ENCODE measurements around the gene TECTA. TPM values are rescaled to one million over a fixed set of nuclear protein-coding genes. Genes with fewer than 3 reads are reported as not detected.
A peak's percentile ranks its signal among the peaks of the same experiment; 100 is the strongest.

The TECTA gene
- total RNA-seq (2021; fragmentation: NEBNext Ultra II Directional; extraction: Animal tissue kit (Norgen Biotek cat#: 25700)) (0.77 and 1.0 TPM in 2 replicates), polyA plus RNA-seq (2011; rRNA removed) (0.59 and 0.63 TPM in 2 replicates), polyA minus RNA-seq (2011; rRNA and poly(A)+ RNA removed) (1.4 and 3.1 TPM in 2 replicates)
- polyA plus RNA-seq (2011; cell fraction: cytosol; rRNA removed): 0.98 TPM
- 3.1 TPM for polyA plus RNA-seq (2011; cell fraction: nucleus; rRNA removed)
- polyA plus RNA-seq (2012, experiment 1 of 2): 0.61 to 1.1 TPM (median 0.75 TPM) in 4 replicates
- polyA plus RNA-seq (2012, experiment 2 of 2): 0.38 TPM
- polyA plus RNA-seq (2013, experiment 1 of 2): 0.26 TPM
- polyA plus RNA-seq (2013, experiment 2 of 2): 0.35 TPM
- 0.66 TPM for polyA minus RNA-seq (2011; cell fraction: cytosol; rRNA and poly(A)+ RNA removed)
- 1.6 TPM for polyA minus RNA-seq (2011; cell fraction: nucleus; rRNA and poly(A)+ RNA removed)
- long read RNA-seq, experiment 1: 0 reads
- long read RNA-seq, experiment 2: 0 reads

- FAIRE-seq (no peak), DNase-seq (ENCODE audit: low read depth in 1 of 2, low spot score in 2 of 2) (no peak)
- no peaks in the 10 kb centered on the region for H3K79me1 ChIP-seq (ENCODE audit: low read depth, low read length)
- H4K5ac ChIP-seq (ENCODE audit: insufficient read length, low read depth, low read length): no peak within 1 kb of the TSS
- H3K14ac ChIP-seq (ENCODE audit: insufficient read length): no peak within 1 kb of the TSS
- no peak within 1 kb of the TSS for H2AK5ac ChIP-seq (ENCODE audit: low read depth, low read length)
- H3K4ac ChIP-seq (replicated peaks; ENCODE audit: insufficient read length, low read depth, low read length): no peak within 1 kb of the TSS
- no peaks in the 10 kb centered on the region for H3K23me2 ChIP-seq (ENCODE audit: low read depth, low read length)
- no peaks in the 10 kb centered on the region for H3K27me3 ChIP-seq (replicated peaks in 1 of 4; ENCODE audit: control insufficient read depth in 3 of 4, extremely low read depth in 1 of 4, insufficient read depth in 3 of 4, low read length in 3 of 4)
- H2BK15ac ChIP-seq (ENCODE audit: low read length): no peak within 1 kb of the TSS
- no peak within 1 kb of the TSS for H4K8ac ChIP-seq (ENCODE audit: extremely low read depth, insufficient read depth, low read length)
- H4K91ac ChIP-seq (replicated peaks; ENCODE audit: insufficient read length, low read length): no peak within 1 kb of the TSS
- H3K4me3 ChIP-seq (ENCODE audit: extremely low read depth in 1 of 4, insufficient read depth in 2 of 4, low read depth in 3 of 4, low read length in 4 of 4): no peak within 1 kb of the TSS
- H3K9ac ChIP-seq (replicated peaks in 1 of 4; ENCODE audit: extremely low read depth in 1 of 4, low read depth in 3 of 4, low read length in 3 of 4): no peak within 1 kb of the TSS; a peak in 1 of 7 replicates
- H3K18ac ChIP-seq (ENCODE audit: extremely low read depth, low read length): peak within 1 kb of the TSS; percentile 5; the same call in 1 of the 2 replicates
- 0 out of 4 replicates have a peak within 1 kb of the TSS, but pooled peaks of 1 of the 2 experiments have one; percentile 2 for H3K4me2 ChIP-seq (ENCODE audit: insufficient read depth in 1 of 2, low read depth in 2 of 2, low read length in 2 of 2)
- CTCF ChIA-PET (ENCODE audit: partially characterized antibody): interaction anchor here (0.7 to 2.2 kb wide), 6 partner anchors 11 to 363 kb away, joined by 3 to 6 read pairs (median 4); no protein-coding TSS in a partner anchor
- no peak within 1 kb of the TSS for H2AFZ ChIP-seq (ENCODE audit: low read length)
- 80% methylated on average over 2 of the region's 2 CpGs; no CpG with 5 or more reads in 1 of the 2 experiments for WGBS, 2 experiments (ENCODE audit: extremely low coverage in 1 of 2, insufficient coverage in 1 of 2, insufficient read length in 1 of 2, insufficient replicate concordance in 2 of 2, low coverage in 1 of 2, low lambda C conversion rate in 2 of 2, missing lambda C conversion rate in 1 of 2)
- no peak for TF ChIP-seq BACH1 (IDR thresholded peaks at IDR 0.05; ENCODE audit: low read length)
- H2BK5ac ChIP-seq (ENCODE audit: low read depth, low read length): no peak within 1 kb of the TSS
- H2BK120ac ChIP-seq (replicated peaks; ENCODE audit: low read depth, low read length): no peak within 1 kb of the TSS
- H2BK12ac ChIP-seq (ENCODE audit: low read depth, low read length): no peak within 1 kb of the TSS
- H2BK20ac ChIP-seq (ENCODE audit: low read length): no peak within 1 kb of the TSS
- no peak within 1 kb of the TSS for H3K27ac ChIP-seq (ENCODE audit: low read depth, low read length)
- no peaks in the 10 kb centered on the region for H3K36me3 ChIP-seq (ENCODE audit: control insufficient read depth in 2 of 4, insufficient read depth in 4 of 4, low read length in 3 of 4)
- POLR2A ChIA-PET (ENCODE audit: partially characterized antibody): no interaction called here
- H4K20me1 ChIP-seq (replicated peaks in 1 of 2; ENCODE audit: control insufficient read depth in 1 of 2, insufficient read depth in 2 of 2, low read length in 2 of 2): no peaks in the 10 kb centered on the region
- H3K9me3 ChIP-seq (ENCODE audit: insufficient read depth in 2 of 2, low read depth in 1 of 2, low read length in 1 of 2): no peaks in the 10 kb centered on the region
- no peak within 1 kb of the TSS for H3K23ac ChIP-seq (ENCODE audit: insufficient read length)
- H3K56ac ChIP-seq (replicated peaks; ENCODE audit: insufficient read length, low read depth, low read length): no peak within 1 kb of the TSS
- H3K79me2 ChIP-seq (ENCODE audit: control insufficient read depth in 1 of 2, insufficient read depth in 2 of 2, low read length in 2 of 2): no peaks in the 10 kb centered on the region
- peaks cover 0 to 3% (median 1%) of the 10 kb centered on the region in 4 experiments; a peak in 3 of 7 replicates for H3K4me1 ChIP-seq (replicated peaks in 1 of 4; ENCODE audit: control insufficient read depth in 3 of 4, insufficient read depth in 4 of 4, low read length in 3 of 4)
Measured at GRCh38 chr11:121100943-121101342, at the start of gene TECTA. Gene TECTA, plus strand, starts transcription at chr11:121101243. Its CDS starts 1,423 bp downstream, at chr11:121102666.

All from H1 (cell line).